Measurements from ENCODE around the gene TSPAN8.
"Not testable (repeated sequence)": the region's sequence is repeated elsewhere in the genome, so short reads cannot be mapped to it uniquely, and the experiment has no call there.

The TSPAN8 gene

GRCh38 chr12:71125949-71126348 lies 31.9 kb downstream of the TSPAN8 start:
- no peak for DNase-seq

- DNase-seq, result no peak
Measured at GRCh38 chr12:71125515-71125914, 32.3 kb downstream of the TSPAN8 start.

- peak; percentile 20 for DNase-seq
Measured at GRCh38 chr12:71124835-71125460, 32.9 kb downstream of the TSPAN8 start.

DNA sequence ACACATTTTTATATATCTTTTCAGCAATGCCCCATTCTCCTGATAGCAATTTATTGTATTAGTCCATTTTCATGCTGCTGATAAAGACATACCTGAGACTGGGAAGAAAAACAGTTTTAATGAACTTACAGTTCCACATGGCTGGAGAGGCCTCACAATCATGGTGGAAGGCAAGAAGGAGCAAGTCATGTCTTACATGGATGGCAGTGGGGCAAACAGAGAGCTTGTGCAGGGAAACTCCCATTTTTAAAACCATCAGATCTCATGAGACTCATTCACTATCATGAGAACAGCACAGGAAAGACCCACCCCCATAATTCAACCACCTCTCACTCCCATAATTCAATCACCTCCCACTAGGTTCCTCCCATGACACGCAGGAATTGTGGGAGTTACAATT lies 44.7 kb downstream of the TSPAN8 start:
- not testable (repeated sequence) for DNase-seq

- no peak for DNase-seq
Measured at GRCh38 chr12:71109834-71110233, 48.0 kb downstream of the TSPAN8 start.

DNA sequence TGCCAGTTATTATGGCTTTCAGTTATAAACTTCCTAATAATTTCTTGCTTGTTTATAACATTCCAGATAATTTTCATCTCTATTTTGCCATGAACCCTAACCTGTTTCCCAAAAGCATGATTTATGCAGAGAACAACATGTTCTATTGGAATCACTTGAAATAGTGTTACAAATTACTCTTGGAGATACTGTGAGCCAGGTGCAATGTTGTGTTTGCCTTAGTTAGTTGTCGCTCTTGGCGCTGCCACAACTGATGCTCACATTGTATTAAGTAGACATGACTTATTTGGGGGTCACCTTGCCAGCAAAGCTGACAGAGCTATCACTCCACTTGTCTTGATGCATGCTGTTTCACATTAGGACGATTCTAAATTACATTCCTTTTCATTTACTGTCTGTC lies 49.4 kb downstream of the TSPAN8 start:
- DNase-seq, result no peak

GRCh38 chr12:71107936-71108335 lies 49.9 kb downstream of the TSPAN8 start:
- DNase-seq, result no peak

DNA sequence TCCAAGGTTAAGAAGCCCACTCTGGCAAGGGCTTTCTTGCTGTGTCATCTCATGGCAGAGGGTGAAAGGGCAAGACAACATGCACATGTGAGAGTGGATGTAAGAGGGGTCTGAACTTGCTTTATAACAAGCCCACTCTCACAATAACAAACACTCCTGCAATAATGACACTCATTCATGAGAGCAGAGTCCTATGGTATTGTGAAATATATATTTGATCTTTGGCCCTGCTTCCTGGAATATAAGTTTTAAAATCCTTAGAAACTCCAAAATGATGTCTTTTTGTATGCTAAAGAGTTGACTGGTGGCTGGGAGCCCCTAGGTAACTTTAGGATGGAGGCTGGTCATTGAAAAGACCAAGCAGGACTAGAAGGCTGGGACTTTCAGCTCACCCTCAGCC lies 51.8 kb downstream of the TSPAN8 start:
- DNase-seq, result no peak

DNA sequence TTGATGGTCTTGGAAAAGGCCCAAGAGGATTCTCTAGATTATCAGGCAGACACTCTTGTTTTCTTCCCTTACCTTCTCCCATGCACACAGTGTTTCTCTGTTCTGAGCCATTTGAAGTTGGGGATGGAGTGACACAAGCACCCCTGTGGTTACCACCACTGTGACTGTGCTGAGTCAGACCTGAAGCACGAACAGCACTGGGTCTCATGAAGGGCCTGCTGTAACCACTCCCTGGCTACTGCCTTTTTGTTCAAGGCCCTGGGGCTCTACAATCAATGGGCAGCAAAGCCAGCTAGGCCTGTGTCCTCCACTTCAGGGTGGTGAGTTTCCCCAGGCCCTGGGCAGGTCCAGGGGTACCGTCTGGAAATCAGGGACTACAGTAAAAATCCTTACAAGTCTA lies 65.5 kb downstream of the TSPAN8 start:
- DNase-seq, result no peak

GRCh38 chr12:71090971-71091370 lies 66.8 kb downstream of the TSPAN8 start:
- no peak for DNase-seq

DNA sequence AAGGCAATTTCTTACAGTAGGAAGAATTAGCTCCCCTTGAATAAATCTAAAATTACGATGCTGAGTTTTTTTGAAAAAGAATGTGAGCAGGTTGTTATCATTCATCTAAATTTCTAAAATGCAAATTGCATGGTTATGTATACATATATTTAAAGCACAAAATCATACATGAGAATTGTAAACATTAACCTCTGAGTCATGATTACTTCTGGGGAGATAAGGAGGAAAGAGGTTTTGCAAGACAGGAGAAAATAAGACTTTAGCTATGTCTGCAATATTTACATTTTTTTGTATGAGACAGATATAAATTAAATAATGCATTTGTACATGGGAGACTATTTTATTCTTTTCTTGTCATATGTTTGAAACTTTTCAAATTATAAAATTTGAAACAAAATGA lies 72.2 kb downstream of the TSPAN8 start:
- DNase-seq, result no peak

DNA sequence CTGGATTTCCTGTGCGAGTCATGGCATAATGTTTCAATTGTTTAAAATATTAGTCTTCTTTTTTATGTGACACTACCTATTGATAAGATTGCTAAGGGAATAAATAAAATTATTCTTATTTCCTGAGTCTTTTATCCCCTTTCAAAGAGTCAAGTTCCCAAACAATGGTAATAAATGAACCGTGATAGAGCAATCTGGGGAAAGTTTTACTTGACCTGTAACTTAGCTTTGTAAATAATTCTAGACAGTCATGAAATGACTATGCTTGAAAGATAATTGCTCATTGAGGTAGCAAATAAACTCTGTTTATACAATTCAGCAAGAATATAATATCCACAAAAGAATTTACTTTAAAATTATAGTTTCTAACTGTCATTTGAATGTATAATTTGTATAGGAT lies 82.1 kb downstream of the TSPAN8 start:
- DNase-seq, result no peak
